Stimulated activated CD4-positive, alpha-beta T cell treated with anti-CD3 and anti-CD28 coated beads, Interleukin-15, amount 100 ng/mL, for 1 hour (primary cell): Measurements from ENCODE around the gene ODAD3.
"Not testable (repeated sequence)": the region's sequence is repeated elsewhere in the genome, so short reads cannot be mapped to it uniquely, and the experiment has no call there.

Source experiments
- DNase-seq, 2 donors: peaks; one replicate each; pipeline ENCODE4 v3.0.0-alpha.2; 2020; ENCODE audit warnings: low read depth in 1 of 2, low spot score in 1 of 2

The ODAD3 gene

GRCh38 chr19:11406703-11407236, 28.2 kb downstream of the ODAD3 start:
- DNase-seq, result not testable (repeated sequence)

GRCh38 chr19:11405846-11406643, 28.9 kb downstream of the ODAD3 start:
- no peak for DNase-seq

GRCh38 chr19:11404588-11405222, 30.2 kb downstream of the ODAD3 start:
- DNase-seq, result no peak

- DNase-seq, result no peak
Measured at GRCh38 chr19:11401808-11402543, 32.9 kb downstream of the ODAD3 start.

GRCh38 chr19:11400798-11401197, 34.1 kb downstream of the ODAD3 start:
- no peak for DNase-seq

GRCh38 chr19:11399667-11400066, 35.3 kb downstream of the ODAD3 start:
- no peak for DNase-seq

- no peak for DNase-seq
Measured at GRCh38 chr19:11397089-11397610, 37.8 kb downstream of the ODAD3 start.

GRCh38 chr19:11390933-11391680, 43.8 kb downstream of the ODAD3 start:
- no peak for DNase-seq

- no peak for DNase-seq
Measured at GRCh38 chr19:11390359-11390758, 44.6 kb downstream of the ODAD3 start.

- DNase-seq, result no peak
Measured at GRCh38 chr19:11387162-11388034, 47.5 kb downstream of the ODAD3 start.

- DNase-seq, result no peak
Measured at GRCh38 chr19:11384778-11385129, 50.2 kb downstream of the ODAD3 start.

GRCh38 chr19:11383706-11384048, 51.2 kb downstream of the ODAD3 start:
- no peak for DNase-seq

- peak in 1 of 2 donors; percentile 27 for DNase-seq
Measured at GRCh38 chr19:11382898-11383705, 51.8 kb downstream of the ODAD3 start.

GRCh38 chr19:11380653-11381537, 54.0 kb downstream of the ODAD3 start:
- DNase-seq, result peak; percentile 90 to 95

- DNase-seq, result no peak
Measured at GRCh38 chr19:11379857-11380350, 55.0 kb downstream of the ODAD3 start.

GRCh38 chr19:11379269-11379845, 55.6 kb downstream of the ODAD3 start:
- not testable (repeated sequence) for DNase-seq

GRCh38 chr19:11378319-11379189, 56.4 kb downstream of the ODAD3 start:
- no peak for DNase-seq
